ENCODE results near the gene SBNO2.
"Not testable (repeated sequence)": the region's sequence is repeated elsewhere in the genome, so short reads cannot be mapped to it uniquely, and the experiment has no call there.

The SBNO2 gene

GRCh38 chr19:1138121-1138520 is 35.9 kb downstream of the SBNO2 start:
- in situ Hi-C loops (cut with HindIII; ENCODE audit: low sequenced_read_pairs), result no loop called here

- in situ Hi-C loops (cut with HindIII; ENCODE audit: low sequenced_read_pairs), result no loop called here
These were observed 37.3 kb downstream of the SBNO2 start for GRCh38 chr19:1136621-1137317.

- in situ Hi-C loops (cut with HindIII; ENCODE audit: low sequenced_read_pairs), result no loop called here
These were observed 37.9 kb downstream of the SBNO2 start for GRCh38 chr19:1136201-1136600.

- in situ Hi-C loops (cut with HindIII; ENCODE audit: low sequenced_read_pairs), result no loop called here
These were observed 38.6 kb downstream of the SBNO2 start for GRCh38 chr19:1135454-1135853.

GRCh38 chr19:1134431-1134830 is 39.6 kb downstream of the SBNO2 start:
- in situ Hi-C loops (cut with HindIII; ENCODE audit: low sequenced_read_pairs), result no loop called here

- in situ Hi-C loops (cut with HindIII; ENCODE audit: low sequenced_read_pairs), result no loop called here
These were observed 40.6 kb downstream of the SBNO2 start for GRCh38 chr19:1133471-1133929.

GRCh38 chr19:1132552-1133383 is 41.3 kb downstream of the SBNO2 start:
- in situ Hi-C loops (cut with HindIII; ENCODE audit: low sequenced_read_pairs), result no loop called here

- in situ Hi-C loops (cut with HindIII; ENCODE audit: low sequenced_read_pairs), result no loop called here
These were observed 42.1 kb downstream of the SBNO2 start for GRCh38 chr19:1131718-1132551.

GRCh38 chr19:1130771-1131717 is 43.0 kb downstream of the SBNO2 start:
- in situ Hi-C loops (cut with HindIII; ENCODE audit: low sequenced_read_pairs), result no loop called here

- in situ Hi-C loops (cut with HindIII; ENCODE audit: low sequenced_read_pairs), result no loop called here
These were observed 44.5 kb downstream of the SBNO2 start for GRCh38 chr19:1129535-1129934.

GRCh38 chr19:1129084-1129483 is 45.0 kb downstream of the SBNO2 start:
- in situ Hi-C loops (cut with HindIII; ENCODE audit: low sequenced_read_pairs), result not testable (repeated sequence)

GRCh38 chr19:1128106-1128505 is 46.0 kb downstream of the SBNO2 start:
- in situ Hi-C loops (cut with HindIII; ENCODE audit: low sequenced_read_pairs), result no loop called here

- in situ Hi-C loops (cut with HindIII; ENCODE audit: low sequenced_read_pairs), result no loop called here
These were observed 46.9 kb downstream of the SBNO2 start for GRCh38 chr19:1126984-1127760.

- in situ Hi-C loops (cut with HindIII; ENCODE audit: low sequenced_read_pairs), result no loop called here
These were observed 48.2 kb downstream of the SBNO2 start for GRCh38 chr19:1125601-1126467.

- in situ Hi-C loops (cut with HindIII; ENCODE audit: low sequenced_read_pairs), result no loop called here
These were observed 50.0 kb downstream of the SBNO2 start for GRCh38 chr19:1123885-1124677.

GRCh38 chr19:1123381-1123780 is 50.7 kb downstream of the SBNO2 start:
- in situ Hi-C loops (cut with HindIII; ENCODE audit: low sequenced_read_pairs), result no loop called here

- in situ Hi-C loops (cut with HindIII; ENCODE audit: low sequenced_read_pairs), result no loop called here
These were observed 51.1 kb downstream of the SBNO2 start for GRCh38 chr19:1122972-1123363.
